ENCODE results near the gene TOMM40L. TPM values are rescaled to one million over a fixed set of nuclear protein-coding genes. Genes with fewer than 3 reads are reported as not detected.
"Not testable (repeated sequence)": the region's sequence is repeated elsewhere in the genome, so short reads cannot be mapped to it uniquely, and the experiment has no call there.

Gene TOMM40L
- total RNA-seq, 1 experiment from 2014 or later = 15.0 TPM

DNA sequence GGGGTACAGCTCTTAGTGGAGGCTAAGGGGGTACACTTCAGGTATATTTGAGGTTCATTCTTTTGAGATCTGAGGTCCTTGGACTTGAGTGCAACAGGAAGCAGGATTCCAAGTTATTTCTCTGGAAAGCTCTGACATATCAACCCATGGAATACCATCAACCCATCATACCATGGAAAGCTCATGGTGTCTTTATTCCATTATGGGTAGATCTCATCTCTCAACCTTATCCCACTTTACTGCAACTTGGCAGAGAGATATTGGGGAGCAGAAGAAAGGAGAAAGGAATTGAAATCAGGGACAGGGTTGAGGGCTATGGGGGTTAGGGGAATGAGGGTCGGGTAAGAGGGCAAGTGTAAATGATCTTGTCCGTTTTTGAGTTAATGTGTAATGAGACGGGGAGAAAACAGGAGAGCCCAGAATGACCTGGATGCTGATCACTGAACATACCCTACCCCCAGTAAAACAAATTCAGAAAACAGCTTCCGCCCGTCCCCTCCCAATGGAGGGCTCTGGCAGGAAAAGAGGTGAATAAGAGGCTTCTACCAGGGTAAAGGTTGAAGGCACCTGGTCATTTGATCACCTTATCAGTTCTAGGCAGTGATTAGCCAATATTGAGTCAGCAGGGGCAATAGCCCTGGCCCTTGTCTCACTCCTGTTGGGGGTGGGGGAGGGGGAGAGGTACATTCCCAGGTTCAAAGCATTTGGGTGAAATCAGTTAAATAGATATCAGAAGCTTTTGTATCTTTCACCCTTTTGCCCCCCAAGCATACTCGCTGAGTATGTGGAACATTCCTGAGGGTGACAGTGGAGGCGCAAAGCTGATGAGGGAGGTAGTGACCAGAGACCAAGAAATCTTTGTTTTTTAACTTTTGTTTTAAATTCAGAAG lies 1.8 kb upstream of the TOMM40L start:
- Mint-ChIP-seq H3K9me3 (ENCODE audit: low read depth, unreplicated experiment) (no peaks in the 10 kb centered on the region), H3K27ac (ENCODE audit: unreplicated experiment) (no peak overlapping the region), H3K36me3 (ENCODE audit: insufficient read depth, unreplicated experiment) (peaks cover 15% of the 10 kb centered on the region), H3K4me1 (ENCODE audit: low read depth, unreplicated experiment) (peaks cover 26% of the 10 kb centered on the region), H3K27me3 (ENCODE audit: unreplicated experiment) (peaks cover 34% of the 10 kb centered on the region), H3K4me3 (ENCODE audit: low read depth, unreplicated experiment) (no peak overlapping the region)
- CTCF ChIA-PET = interaction anchor here (1.2 to 1.8 kb wide), 2 partner anchors 158 to 163 kb away, joined by 3 read pairs; no protein-coding TSS in a partner anchor
- TF ChIP-seq, protein P1, sequence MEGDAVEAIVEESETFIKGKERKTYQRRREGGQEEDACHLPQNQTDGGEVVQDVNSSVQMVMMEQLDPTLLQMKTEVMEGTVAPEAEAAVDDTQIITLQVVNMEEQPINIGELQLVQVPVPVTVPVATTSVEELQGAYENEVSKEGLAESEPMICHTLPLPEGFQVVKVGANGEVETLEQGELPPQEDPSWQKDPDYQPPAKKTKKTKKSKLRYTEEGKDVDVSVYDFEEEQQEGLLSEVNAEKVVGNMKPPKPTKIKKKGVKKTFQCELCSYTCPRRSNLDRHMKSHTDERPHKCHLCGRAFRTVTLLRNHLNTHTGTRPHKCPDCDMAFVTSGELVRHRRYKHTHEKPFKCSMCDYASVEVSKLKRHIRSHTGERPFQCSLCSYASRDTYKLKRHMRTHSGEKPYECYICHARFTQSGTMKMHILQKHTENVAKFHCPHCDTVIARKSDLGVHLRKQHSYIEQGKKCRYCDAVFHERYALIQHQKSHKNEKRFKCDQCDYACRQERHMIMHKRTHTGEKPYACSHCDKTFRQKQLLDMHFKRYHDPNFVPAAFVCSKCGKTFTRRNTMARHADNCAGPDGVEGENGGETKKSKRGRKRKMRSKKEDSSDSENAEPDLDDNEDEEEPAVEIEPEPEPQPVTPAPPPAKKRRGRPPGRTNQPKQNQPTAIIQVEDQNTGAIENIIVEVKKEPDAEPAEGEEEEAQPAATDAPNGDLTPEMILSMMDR (IDR thresholded peaks at IDR 0.05; ENCODE audit: unreplicated experiment) = no peak
- intact Hi-C loops (cut with micrococcal nuclease; ENCODE audit: unreplicated experiment) = no loop called here
- no peak for DNase-seq
- no TSS peak for BruUV-seq (replicated peaks)

DNA sequence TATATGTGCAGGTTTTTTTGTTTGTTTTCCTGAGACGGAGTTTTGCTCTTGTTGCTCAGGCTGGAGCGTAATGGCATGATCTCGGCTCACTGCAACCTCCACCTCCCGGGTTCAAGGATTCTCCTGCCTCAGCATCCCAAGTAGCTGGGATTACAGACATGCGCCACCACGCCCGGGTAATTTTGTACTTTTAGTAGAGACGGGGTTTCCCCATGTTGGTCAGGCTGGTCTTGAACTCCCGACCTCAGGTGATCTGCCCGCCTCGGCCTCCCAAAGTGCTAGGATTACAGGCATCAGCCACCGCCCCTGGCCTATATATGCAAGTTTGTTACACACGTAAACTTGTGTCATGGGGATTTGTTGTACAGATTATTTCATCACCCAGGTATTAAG lies 1.2 kb upstream of the TOMM40L start:
- CTCF ChIA-PET = interaction anchor here (1.8 kb wide), 1 partner anchor 162 kb away, joined by 3 read pairs; no protein-coding TSS in a partner anchor
- H3K4me3 Mint-ChIP-seq (ENCODE audit: low read depth, unreplicated experiment); BruUV-seq (replicated peaks); DNase-seq; H3K9me3 Mint-ChIP-seq (ENCODE audit: low read depth, unreplicated experiment); H3K27ac Mint-ChIP-seq (ENCODE audit: unreplicated experiment); intact Hi-C loops (cut with micrococcal nuclease; ENCODE audit: unreplicated experiment): not testable (repeated sequence)
- Mint-ChIP-seq H3K4me1 (ENCODE audit: low read depth, unreplicated experiment) (peaks cover 26% of the 10 kb centered on the region), H3K27me3 (ENCODE audit: unreplicated experiment) (peaks cover 27% of the 10 kb centered on the region), H3K36me3 (ENCODE audit: insufficient read depth, unreplicated experiment) (peaks cover 15% of the 10 kb centered on the region)

DNA sequence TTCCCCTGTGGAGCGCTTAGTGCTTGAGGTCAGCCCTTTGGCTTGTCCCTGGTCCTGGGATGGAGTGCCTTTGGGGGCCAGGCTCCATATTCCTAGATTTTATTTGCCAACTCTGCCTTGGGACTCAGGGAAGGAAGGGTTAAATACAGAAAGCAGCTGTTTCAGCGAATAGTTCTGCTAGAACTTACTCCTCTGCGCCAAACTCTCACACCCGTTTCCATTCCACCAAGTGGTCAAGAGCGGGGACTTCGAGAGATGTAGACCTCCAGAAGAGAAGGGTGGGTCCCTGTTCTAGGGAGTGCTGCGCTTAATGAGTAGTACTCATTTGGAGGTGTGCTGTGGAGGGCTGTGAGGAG lies 704 bp upstream of the TOMM40L start:
- no TSS peak for BruUV-seq (replicated peaks)
- DNase-seq = no peak
- H3K9me3 Mint-ChIP-seq (ENCODE audit: low read depth, unreplicated experiment) = no peaks in the 10 kb centered on the region
- H3K4me3 Mint-ChIP-seq (ENCODE audit: low read depth, unreplicated experiment) = no peak overlapping the region
- CTCF ChIA-PET = interaction anchor here (0.6 to 3.0 kb wide), 16 partner anchors 9 to 215 kb away, joined by 3 to 26 read pairs (median 4); partner anchors contain the start of genes NDUFS2 and PPOX
- H3K27me3 Mint-ChIP-seq (ENCODE audit: unreplicated experiment) = peaks cover 26% of the 10 kb centered on the region
- peaks cover 15% of the 10 kb centered on the region for H3K36me3 Mint-ChIP-seq (ENCODE audit: insufficient read depth, unreplicated experiment)
- H3K4me1 Mint-ChIP-seq (ENCODE audit: low read depth, unreplicated experiment) = peaks cover 26% of the 10 kb centered on the region
- H3K27ac Mint-ChIP-seq (ENCODE audit: unreplicated experiment) = no peak overlapping the region
- TF ChIP-seq, protein P1 (IDR thresholded peaks at IDR 0.05; ENCODE audit: unreplicated experiment) = no peak
- intact Hi-C loops (cut with micrococcal nuclease; ENCODE audit: unreplicated experiment) = no loop called here

DNA sequence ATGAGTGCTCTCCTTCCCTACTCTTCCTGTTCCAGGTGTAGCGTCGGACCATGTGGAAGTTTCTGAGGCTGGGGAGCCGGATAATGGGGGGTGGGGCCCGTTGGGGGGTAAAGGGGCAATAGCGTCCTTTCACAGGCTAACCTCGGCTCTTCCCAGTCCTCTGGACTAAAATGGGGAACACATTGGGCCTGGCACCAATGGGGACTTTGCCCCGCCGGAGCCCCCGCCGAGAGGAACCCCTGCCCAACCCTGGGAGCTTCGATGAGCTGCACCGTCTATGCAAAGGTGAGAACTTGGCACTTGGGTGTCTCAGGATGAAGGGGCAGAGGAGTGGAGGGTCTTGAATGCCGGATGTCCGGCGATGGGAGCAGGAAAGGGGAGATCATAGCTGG lies 456 bp downstream of the TOMM40L start:
- CTCF ChIA-PET = interaction anchor here (0.6 to 3.0 kb wide), 14 partner anchors 15 to 1124 kb away, joined by 3 to 26 read pairs (median 5); partner anchors contain the start of genes NDUFS2 and PPOX
- no TSS peak for BruUV-seq (replicated peaks)
- peak overlapping the region; percentile 76 for H3K27ac Mint-ChIP-seq (ENCODE audit: unreplicated experiment)
- intact Hi-C loops (cut with micrococcal nuclease; ENCODE audit: unreplicated experiment) = no loop called here
- peaks cover 15% of the 10 kb centered on the region for H3K36me3 Mint-ChIP-seq (ENCODE audit: insufficient read depth, unreplicated experiment)
- no peaks in the 10 kb centered on the region for H3K9me3 Mint-ChIP-seq (ENCODE audit: low read depth, unreplicated experiment)
- peak overlapping the region; percentile 86 for H3K4me3 Mint-ChIP-seq (ENCODE audit: low read depth, unreplicated experiment)
- TF ChIP-seq, protein P1 (IDR thresholded peaks at IDR 0.05; ENCODE audit: unreplicated experiment) = no peak
- H3K27me3 Mint-ChIP-seq (ENCODE audit: unreplicated experiment) = peaks cover 26% of the 10 kb centered on the region
- peaks cover 26% of the 10 kb centered on the region for H3K4me1 Mint-ChIP-seq (ENCODE audit: low read depth, unreplicated experiment)
- no peak for DNase-seq
